ENCODE measurements around the gene EFCAB8.

The EFCAB8 gene

GRCh38 chr20:32872266-32872665, 13.5 kb downstream of the EFCAB8 start:
- H3K4me1 ChIP-seq (ENCODE audit: control insufficient read depth in 1 of 2, insufficient read depth in 2 of 2, low read length in 2 of 2) = no peaks in the 10 kb centered on the region
- no peaks in the 10 kb centered on the region for H3K27me3 ChIP-seq (ENCODE audit: low read depth, low read length)
- no peaks in the 10 kb centered on the region for H3K9me3 ChIP-seq (ENCODE audit: control insufficient read depth in 1 of 2, low read length in 2 of 2)
- H3K36me3 ChIP-seq (ENCODE audit: control insufficient read depth in 1 of 2, insufficient read depth in 2 of 2, low read length in 2 of 2) = no peaks in the 10 kb centered on the region
- H3K27ac ChIP-seq (ENCODE audit: low read length) = no peak overlapping the region
- no peak overlapping the region for H3K4me3 ChIP-seq (ENCODE audit: low read depth in 1 of 2, low read length in 2 of 2)

- Histone ChIP-seq H3K27ac (ENCODE audit: low read length) (no peak overlapping the region), H3K4me1 (ENCODE audit: control insufficient read depth in 1 of 2, insufficient read depth in 2 of 2, low read length in 2 of 2) (no peaks in the 10 kb centered on the region), H3K27me3 (ENCODE audit: low read depth, low read length) (no peaks in the 10 kb centered on the region), H3K9me3 (ENCODE audit: control insufficient read depth in 1 of 2, low read length in 2 of 2) (no peaks in the 10 kb centered on the region), H3K36me3 (ENCODE audit: control insufficient read depth in 1 of 2, insufficient read depth in 2 of 2, low read length in 2 of 2) (no peaks in the 10 kb centered on the region), H3K4me3 (ENCODE audit: low read depth in 1 of 2, low read length in 2 of 2) (no peak overlapping the region)
Measured at GRCh38 chr20:32875673-32876072, 16.9 kb downstream of the EFCAB8 start.

- Histone ChIP-seq H3K36me3 (ENCODE audit: control insufficient read depth in 1 of 2, insufficient read depth in 2 of 2, low read length in 2 of 2) (no peaks in the 10 kb centered on the region), H3K9me3 (ENCODE audit: control insufficient read depth in 1 of 2, low read length in 2 of 2) (no peaks in the 10 kb centered on the region), H3K27me3 (ENCODE audit: low read depth, low read length) (no peaks in the 10 kb centered on the region), H3K4me1 (ENCODE audit: control insufficient read depth in 1 of 2, insufficient read depth in 2 of 2, low read length in 2 of 2) (no peaks in the 10 kb centered on the region), H3K27ac (ENCODE audit: low read length) (no peak overlapping the region), H3K4me3 (ENCODE audit: low read depth in 1 of 2, low read length in 2 of 2) (no peak overlapping the region)
Measured at GRCh38 chr20:32877507-32877906, 18.8 kb downstream of the EFCAB8 start.

GRCh38 chr20:32878820-32879219, 20.1 kb downstream of the EFCAB8 start:
- Histone ChIP-seq H3K4me3 (ENCODE audit: low read depth in 1 of 2, low read length in 2 of 2) (no peak overlapping the region), H3K9me3 (ENCODE audit: control insufficient read depth in 1 of 2, low read length in 2 of 2) (no peaks in the 10 kb centered on the region), H3K27ac (ENCODE audit: low read length) (no peak overlapping the region), H3K27me3 (ENCODE audit: low read depth, low read length) (no peaks in the 10 kb centered on the region), H3K36me3 (ENCODE audit: control insufficient read depth in 1 of 2, insufficient read depth in 2 of 2, low read length in 2 of 2) (no peaks in the 10 kb centered on the region), H3K4me1 (ENCODE audit: control insufficient read depth in 1 of 2, insufficient read depth in 2 of 2, low read length in 2 of 2) (no peaks in the 10 kb centered on the region)

- Histone ChIP-seq H3K9me3 (ENCODE audit: control insufficient read depth in 1 of 2, low read length in 2 of 2) (no peaks in the 10 kb centered on the region), H3K4me1 (ENCODE audit: control insufficient read depth in 1 of 2, insufficient read depth in 2 of 2, low read length in 2 of 2) (no peaks in the 10 kb centered on the region), H3K4me3 (ENCODE audit: low read depth in 1 of 2, low read length in 2 of 2) (no peak overlapping the region), H3K36me3 (ENCODE audit: control insufficient read depth in 1 of 2, insufficient read depth in 2 of 2, low read length in 2 of 2) (no peaks in the 10 kb centered on the region), H3K27ac (ENCODE audit: low read length) (no peak overlapping the region), H3K27me3 (ENCODE audit: low read depth, low read length) (no peaks in the 10 kb centered on the region)
Measured at GRCh38 chr20:32879538-32879937, 20.8 kb downstream of the EFCAB8 start.

GRCh38 chr20:32880635-32881034, 21.9 kb downstream of the EFCAB8 start:
- H3K9me3 ChIP-seq (ENCODE audit: control insufficient read depth in 1 of 2, low read length in 2 of 2) = no peaks in the 10 kb centered on the region
- no peak overlapping the region for H3K27ac ChIP-seq (ENCODE audit: low read length)
- no peaks in the 10 kb centered on the region for H3K36me3 ChIP-seq (ENCODE audit: control insufficient read depth in 1 of 2, insufficient read depth in 2 of 2, low read length in 2 of 2)
- H3K4me3 ChIP-seq (ENCODE audit: low read depth in 1 of 2, low read length in 2 of 2) = no peak overlapping the region
- no peaks in the 10 kb centered on the region for H3K4me1 ChIP-seq (ENCODE audit: control insufficient read depth in 1 of 2, insufficient read depth in 2 of 2, low read length in 2 of 2)
- H3K27me3 ChIP-seq (ENCODE audit: low read depth, low read length) = no peaks in the 10 kb centered on the region

GRCh38 chr20:32883081-32883480, 24.4 kb downstream of the EFCAB8 start:
- no peak overlapping the region for H3K27ac ChIP-seq (ENCODE audit: low read length)
- no peaks in the 10 kb centered on the region for H3K27me3 ChIP-seq (ENCODE audit: low read depth, low read length)
- H3K4me1 ChIP-seq (ENCODE audit: control insufficient read depth in 1 of 2, insufficient read depth in 2 of 2, low read length in 2 of 2) = no peaks in the 10 kb centered on the region
- H3K36me3 ChIP-seq (ENCODE audit: control insufficient read depth in 1 of 2, insufficient read depth in 2 of 2, low read length in 2 of 2) = no peaks in the 10 kb centered on the region
- no peak overlapping the region for H3K4me3 ChIP-seq (ENCODE audit: low read depth in 1 of 2, low read length in 2 of 2)
- H3K9me3 ChIP-seq (ENCODE audit: control insufficient read depth in 1 of 2, low read length in 2 of 2) = no peaks in the 10 kb centered on the region

GRCh38 chr20:32885185-32885584, 26.5 kb downstream of the EFCAB8 start:
- no peaks in the 10 kb centered on the region for H3K27me3 ChIP-seq (ENCODE audit: low read depth, low read length)
- H3K4me3 ChIP-seq (ENCODE audit: low read depth in 1 of 2, low read length in 2 of 2) = no peak overlapping the region
- no peak overlapping the region for H3K27ac ChIP-seq (ENCODE audit: low read length)
- no peaks in the 10 kb centered on the region for H3K9me3 ChIP-seq (ENCODE audit: control insufficient read depth in 1 of 2, low read length in 2 of 2)
- no peaks in the 10 kb centered on the region for H3K36me3 ChIP-seq (ENCODE audit: control insufficient read depth in 1 of 2, insufficient read depth in 2 of 2, low read length in 2 of 2)
- H3K4me1 ChIP-seq (ENCODE audit: control insufficient read depth in 1 of 2, insufficient read depth in 2 of 2, low read length in 2 of 2) = no peaks in the 10 kb centered on the region

- Histone ChIP-seq H3K4me3 (ENCODE audit: low read depth in 1 of 2, low read length in 2 of 2) (no peak overlapping the region), H3K27me3 (ENCODE audit: low read depth, low read length) (no peaks in the 10 kb centered on the region), H3K4me1 (ENCODE audit: control insufficient read depth in 1 of 2, insufficient read depth in 2 of 2, low read length in 2 of 2) (no peaks in the 10 kb centered on the region), H3K27ac (ENCODE audit: low read length) (no peak overlapping the region), H3K9me3 (ENCODE audit: control insufficient read depth in 1 of 2, low read length in 2 of 2) (no peaks in the 10 kb centered on the region), H3K36me3 (ENCODE audit: control insufficient read depth in 1 of 2, insufficient read depth in 2 of 2, low read length in 2 of 2) (no peaks in the 10 kb centered on the region)
Measured at GRCh38 chr20:32885952-32886351, 27.2 kb downstream of the EFCAB8 start.

GRCh38 chr20:32886652-32887051, 27.9 kb downstream of the EFCAB8 start:
- no peak overlapping the region for H3K27ac ChIP-seq (ENCODE audit: low read length)
- no peaks in the 10 kb centered on the region for H3K36me3 ChIP-seq (ENCODE audit: control insufficient read depth in 1 of 2, insufficient read depth in 2 of 2, low read length in 2 of 2)
- no peaks in the 10 kb centered on the region for H3K9me3 ChIP-seq (ENCODE audit: control insufficient read depth in 1 of 2, low read length in 2 of 2)
- no peak overlapping the region for H3K4me3 ChIP-seq (ENCODE audit: low read depth in 1 of 2, low read length in 2 of 2)
- H3K27me3 ChIP-seq (ENCODE audit: low read depth, low read length) = no peaks in the 10 kb centered on the region
- H3K4me1 ChIP-seq (ENCODE audit: control insufficient read depth in 1 of 2, insufficient read depth in 2 of 2, low read length in 2 of 2) = no peaks in the 10 kb centered on the region

GRCh38 chr20:32887492-32887891, 28.8 kb downstream of the EFCAB8 start:
- no peaks in the 10 kb centered on the region for H3K36me3 ChIP-seq (ENCODE audit: control insufficient read depth in 1 of 2, insufficient read depth in 2 of 2, low read length in 2 of 2)

GRCh38 chr20:32888636-32889035, 29.9 kb downstream of the EFCAB8 start:
- Histone ChIP-seq H3K4me1 (ENCODE audit: control insufficient read depth in 1 of 2, insufficient read depth in 2 of 2, low read length in 2 of 2) (no peaks in the 10 kb centered on the region), H3K9me3 (ENCODE audit: control insufficient read depth in 1 of 2, low read length in 2 of 2) (no peaks in the 10 kb centered on the region), H3K27me3 (ENCODE audit: low read depth, low read length) (no peaks in the 10 kb centered on the region), H3K27ac (ENCODE audit: low read length) (no peak overlapping the region), H3K4me3 (ENCODE audit: low read depth in 1 of 2, low read length in 2 of 2) (no peak overlapping the region), H3K36me3 (ENCODE audit: control insufficient read depth in 1 of 2, insufficient read depth in 2 of 2, low read length in 2 of 2) (no peaks in the 10 kb centered on the region)

More at GRCh38 chr20:32887492-32887891, 28.8 kb downstream of the EFCAB8 start:
- no peak overlapping the region for H3K27ac ChIP-seq (ENCODE audit: low read length)
- no peaks in the 10 kb centered on the region for H3K4me1 ChIP-seq (ENCODE audit: control insufficient read depth in 1 of 2, insufficient read depth in 2 of 2, low read length in 2 of 2)
- no peaks in the 10 kb centered on the region for H3K27me3 ChIP-seq (ENCODE audit: low read depth, low read length)
- H3K4me3 ChIP-seq (ENCODE audit: low read depth in 1 of 2, low read length in 2 of 2) = no peak overlapping the region
- no peaks in the 10 kb centered on the region for H3K9me3 ChIP-seq (ENCODE audit: control insufficient read depth in 1 of 2, low read length in 2 of 2)
